Spleen (tissue), 7 donors: Measurements from ENCODE around the gene SKA3.

Experiments
- CTCF ChIP-seq, 11 experiments: fragments of 200-600 bp in 7 of 11; fragments of 450-650 bp in 4 of 11; sonication (generic) in 4 of 11; IDR thresholded peaks in 8 of 11; conservative IDR thresholded peaks in 3 of 11; 1 replicate in 7 of 11; 2 replicates in 4 of 11; pipeline versions ENCODE4 v1.4.0 to v1.8.0; 2016 to 2021; ENCODE audit warnings: antibody characterized with exemption in 11 of 11, inconsistent platforms in 4 of 11, mild to moderate bottlenecking in 1 of 11
- POLR2A ChIP-seq, 3 donors: fragments of 450-650 bp; IDR thresholded peaks; one replicate each; pipeline ENCODE4 v1.5.1; 2017; ENCODE audit warnings: antibody characterized with exemption in 3 of 3, mild to moderate bottlenecking in 1 of 3
- donor health status: DM: no; HTN: no; CAD: no; lungs with moderate emphysema.
- donor health status: DM: no; HTN: no; CAD: no.
- donor health status: DM: no; HTN: no; CAD: no.

GRCh38 chr13:21124852-21125251, 51.5 kb downstream of the SKA3 start:
- TF ChIP-seq CTCF (IDR thresholded peaks at IDR 0.05 in 8 of 11, conservative IDR thresholded peaks at IDR 0.05 in 3 of 11) (no peak), POLR2A (IDR thresholded peaks at IDR 0.05) (no peak)
